NCI-H526 treated with DMSO at 0.1 percent for 48 hours (cell line): Measurements from ENCODE around the gene ZNG1B.
"Not testable (repeated sequence)": the region's sequence is repeated elsewhere in the genome, so short reads cannot be mapped to it uniquely, and the experiment has no call there.

Experiments used
- DNase-seq: peaks from one replicate; lab custom pipeline; 2025; lab: John Stamatoyannopoulos, UW

ZNG1B gene

DNA sequence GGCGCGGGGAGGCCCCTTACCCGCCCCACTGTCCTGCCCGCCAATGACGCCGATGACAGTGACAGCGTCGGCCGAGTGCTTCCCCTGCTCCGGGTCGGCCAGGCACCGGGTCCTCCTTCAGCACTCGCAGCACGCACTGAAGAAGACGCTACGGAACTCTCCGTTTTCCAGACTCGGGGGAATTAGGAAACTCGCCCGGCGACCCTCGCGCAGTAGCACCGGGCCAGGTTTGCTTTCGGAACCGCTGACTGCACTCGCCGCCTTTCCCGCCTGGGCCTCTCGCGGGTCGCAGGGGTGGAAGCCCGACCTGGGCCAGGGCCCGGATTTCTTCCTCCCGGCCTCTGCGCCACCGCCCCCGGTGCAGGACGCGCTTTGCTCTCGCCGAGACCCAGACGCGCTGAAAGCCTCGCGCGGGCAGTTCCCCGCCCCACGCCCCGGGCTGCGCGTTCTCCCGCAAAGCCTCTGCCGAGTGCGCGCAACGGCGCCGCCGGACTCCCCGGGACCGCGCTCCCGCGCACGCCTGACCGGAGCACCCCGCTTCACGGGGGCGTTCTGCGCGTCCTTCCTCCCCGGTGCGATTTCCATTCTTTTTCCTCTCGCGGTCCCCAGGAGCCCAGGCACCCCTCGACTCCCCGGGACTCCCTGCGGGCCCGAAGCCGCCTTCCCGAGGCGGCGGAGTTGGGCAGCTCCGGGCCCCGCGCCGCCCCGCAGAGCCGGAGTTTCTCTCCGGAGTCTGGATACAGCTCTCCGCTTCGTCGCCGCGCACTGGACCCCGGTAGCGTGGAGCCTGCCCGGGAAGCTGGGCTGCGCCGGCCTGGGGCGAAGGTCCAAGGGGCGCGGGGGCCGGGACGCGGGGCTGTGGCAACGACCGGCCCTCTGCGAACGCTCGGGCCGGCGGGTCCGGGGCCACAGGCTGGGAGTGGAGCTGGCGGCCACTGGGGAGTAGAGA is 65.9 kb downstream of the ZNG1B start:
- not testable (repeated sequence) for DNase-seq

DNA sequence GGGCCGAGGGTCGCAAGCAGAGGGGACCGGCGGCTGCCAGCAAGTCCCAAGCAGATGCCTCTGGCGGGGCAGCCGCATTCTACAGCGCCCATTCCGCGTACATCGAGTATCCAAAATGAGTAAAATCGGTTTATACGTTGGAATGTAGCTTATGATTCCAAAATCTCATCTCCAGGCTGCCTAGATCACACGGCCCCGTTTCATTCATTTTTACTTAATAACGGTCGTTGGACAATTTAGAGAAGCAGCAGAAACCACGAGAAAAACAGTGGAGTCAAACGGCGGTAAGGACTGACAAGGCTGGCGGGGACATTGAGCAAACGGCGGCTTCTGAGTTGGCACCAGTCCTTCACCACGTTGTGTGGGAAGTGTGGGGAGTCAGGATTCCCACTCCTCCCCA is 66.6 kb downstream of the ZNG1B start:
- DNase-seq = not testable (repeated sequence)

DNA sequence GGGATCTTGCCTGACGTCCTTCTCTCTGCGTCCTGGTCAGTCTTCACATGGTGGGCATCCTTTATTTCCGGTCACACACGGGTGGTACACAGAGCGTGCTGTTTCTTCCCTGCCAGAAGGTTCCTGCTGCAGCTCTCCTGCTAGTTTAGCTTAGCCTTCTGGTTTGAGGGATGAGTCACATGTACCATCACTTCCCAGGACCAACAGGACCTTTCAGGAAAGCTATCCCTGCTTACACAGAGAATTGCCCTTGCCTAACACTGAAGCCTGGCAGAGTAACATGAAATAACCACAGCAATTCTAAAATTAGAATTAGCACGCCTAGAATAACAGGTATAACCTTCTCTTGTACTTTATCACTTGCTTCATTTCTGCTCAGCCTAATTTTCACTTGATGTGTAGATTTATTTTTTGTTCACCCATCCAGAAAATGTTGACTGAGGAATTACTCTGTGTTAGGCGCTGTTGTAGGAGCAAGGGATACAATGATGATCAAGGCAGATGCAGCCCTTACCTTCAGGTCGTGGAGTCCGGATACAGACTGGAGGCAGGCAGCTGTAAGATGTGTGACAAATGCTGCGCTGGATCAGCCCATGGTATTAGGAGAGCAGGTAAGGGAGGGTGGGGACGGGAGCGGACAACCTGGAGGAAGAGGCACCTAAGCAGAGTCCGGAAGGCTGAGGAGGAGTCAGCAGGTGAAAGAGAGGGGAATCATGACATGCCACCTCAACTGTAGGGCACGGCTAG is 70.1 kb downstream of the ZNG1B start:
- not testable (repeated sequence) for DNase-seq

- not testable (repeated sequence) for DNase-seq
These were observed 70.7 kb downstream of the ZNG1B start for GRCh38 chr2:113508187-113508586.

DNA sequence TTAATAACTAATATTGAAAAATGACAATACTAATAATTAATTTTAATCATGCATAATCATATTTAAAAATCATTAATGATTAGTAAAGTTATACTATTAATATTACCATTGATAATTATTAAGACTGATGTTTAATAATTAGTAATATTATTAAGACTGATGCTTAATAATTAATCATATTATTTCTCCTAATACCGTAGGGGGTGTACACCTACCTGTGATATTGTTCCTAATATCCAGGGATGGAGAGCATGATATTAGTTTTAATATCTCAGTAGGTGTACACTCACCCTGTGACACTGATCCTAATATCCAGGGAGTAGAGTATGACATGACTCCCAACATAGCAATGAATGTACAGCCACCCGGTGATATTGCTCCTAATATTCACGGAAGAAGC is 73.4 kb downstream of the ZNG1B start:
- not testable (repeated sequence) for DNase-seq

DNA sequence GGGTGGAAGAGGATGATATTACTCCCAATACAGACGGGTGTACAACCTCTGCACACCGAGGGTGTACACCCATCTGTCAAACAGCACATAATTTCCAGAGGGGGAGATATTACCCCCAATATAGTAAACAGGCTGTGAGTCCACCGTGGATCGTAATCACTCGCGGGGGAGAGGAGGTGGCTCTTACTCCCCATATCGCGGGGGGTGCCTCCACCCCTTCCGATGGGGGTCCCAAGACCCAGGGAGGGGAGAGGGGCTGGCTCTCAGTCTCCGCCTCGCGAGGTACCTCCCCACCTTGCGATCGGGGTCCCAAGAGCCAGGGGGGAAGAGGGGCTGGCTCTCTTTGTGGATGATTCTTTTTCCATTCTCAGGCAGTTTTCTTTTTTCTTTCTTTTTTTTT is 74.4 kb downstream of the ZNG1B start:
- not testable (repeated sequence) for DNase-seq

GRCh38 chr2:113515457-113515856 is 78.0 kb downstream of the ZNG1B start:
- DNase-seq = not testable (repeated sequence)

DNA sequence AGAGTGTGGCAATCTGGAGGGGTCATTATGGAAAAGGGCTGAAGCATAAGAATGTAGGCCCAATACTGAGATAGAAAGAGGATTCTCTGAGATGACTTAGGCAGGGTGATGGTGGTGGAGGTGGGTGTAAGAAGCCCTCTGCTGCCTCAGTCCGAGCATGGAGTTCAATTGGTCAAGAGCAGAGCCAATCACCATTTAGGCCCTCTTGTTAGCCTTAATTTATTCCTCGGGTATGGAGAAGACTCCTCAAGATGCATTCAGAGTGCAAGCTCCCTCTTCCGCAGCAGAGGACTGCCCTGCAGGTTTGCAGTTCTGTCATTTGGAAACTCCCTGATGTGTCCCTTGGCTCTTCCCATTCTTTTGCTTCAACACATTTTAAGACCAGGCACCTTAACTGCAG is 78.5 kb downstream of the ZNG1B start:
- DNase-seq = not testable (repeated sequence)

GRCh38 chr2:113517025-113517424 is 79.5 kb downstream of the ZNG1B start:
- DNase-seq = not testable (repeated sequence)

DNA sequence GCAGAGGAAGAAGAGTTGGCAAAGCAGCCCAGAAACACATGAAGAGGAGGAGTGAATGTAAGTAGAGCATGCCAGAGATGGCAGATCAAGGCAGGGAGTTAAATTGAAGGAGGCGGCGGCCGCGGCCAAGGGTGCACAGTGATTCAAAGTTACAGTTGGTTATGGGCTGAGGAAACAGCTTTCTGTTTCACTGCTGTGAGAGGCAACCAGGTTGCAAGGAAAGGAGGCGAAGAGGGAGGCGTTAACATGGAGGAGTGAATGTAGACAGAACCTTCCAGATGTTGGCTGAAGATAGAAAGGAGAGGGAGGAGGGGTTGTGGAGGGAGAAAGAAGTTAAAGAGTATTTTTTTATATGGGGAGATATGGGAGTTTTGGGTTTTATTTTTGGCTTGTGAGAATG is 83.3 kb downstream of the ZNG1B start:
- not testable (repeated sequence) for DNase-seq

DNA sequence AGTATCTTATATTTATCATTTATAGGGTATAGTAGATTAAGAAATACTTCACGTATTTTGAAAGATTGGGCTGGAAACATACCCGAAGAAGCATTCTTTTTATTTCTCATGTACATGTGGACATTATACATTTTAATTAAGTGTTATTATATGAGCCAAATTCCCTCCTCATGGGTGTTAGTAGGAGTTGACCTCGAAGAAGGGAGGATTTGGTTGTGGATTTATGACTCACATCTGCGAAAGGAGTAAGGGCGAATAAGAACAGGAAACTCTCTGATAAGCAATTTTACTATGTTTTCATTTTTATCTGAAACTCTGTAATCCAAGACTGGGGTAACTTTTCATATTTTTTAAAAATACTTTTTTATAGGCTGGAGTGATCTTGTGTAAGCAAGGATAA is 84.0 kb downstream of the ZNG1B start:
- not testable (repeated sequence) for DNase-seq

- not testable (repeated sequence) for DNase-seq
These were observed 87.5 kb downstream of the ZNG1B start for GRCh38 chr2:113524986-113525385.

DNA sequence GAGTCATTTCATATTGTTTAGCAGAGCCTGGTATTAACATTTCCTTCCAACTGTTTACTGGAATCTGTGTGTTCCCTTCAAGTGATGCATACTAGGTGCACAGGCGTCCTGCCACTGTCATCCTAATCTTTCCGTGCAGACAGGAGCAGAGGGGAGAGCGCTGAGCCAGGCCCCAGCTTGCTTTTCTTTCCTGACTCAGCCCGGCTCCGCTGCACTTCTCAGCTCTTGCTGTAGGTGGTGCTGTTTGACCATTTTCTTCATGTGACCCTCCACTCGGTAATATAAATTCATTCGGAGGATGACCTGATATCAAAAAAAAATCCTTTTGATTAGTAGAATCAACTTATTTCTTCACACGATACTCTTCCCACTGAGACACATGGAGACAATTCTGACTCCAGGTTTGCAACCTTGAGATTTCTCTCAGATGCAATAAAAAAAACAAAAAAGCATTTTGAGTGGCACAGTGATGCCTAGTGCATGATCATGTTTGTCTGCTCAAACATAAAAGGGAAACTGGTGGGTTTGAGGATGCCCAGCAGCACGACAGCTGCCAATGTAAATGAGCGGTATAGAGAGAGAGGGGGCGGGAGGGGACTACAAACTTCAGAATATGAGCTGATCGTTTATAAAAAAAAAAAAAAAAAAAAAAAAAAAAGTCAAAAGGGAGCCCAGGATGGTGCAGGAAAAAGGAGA is 90.0 kb downstream of the ZNG1B start:
- DNase-seq = not testable (repeated sequence)

GRCh38 chr2:113528126-113528525 is 90.6 kb downstream of the ZNG1B start:
- DNase-seq = not testable (repeated sequence)

DNA sequence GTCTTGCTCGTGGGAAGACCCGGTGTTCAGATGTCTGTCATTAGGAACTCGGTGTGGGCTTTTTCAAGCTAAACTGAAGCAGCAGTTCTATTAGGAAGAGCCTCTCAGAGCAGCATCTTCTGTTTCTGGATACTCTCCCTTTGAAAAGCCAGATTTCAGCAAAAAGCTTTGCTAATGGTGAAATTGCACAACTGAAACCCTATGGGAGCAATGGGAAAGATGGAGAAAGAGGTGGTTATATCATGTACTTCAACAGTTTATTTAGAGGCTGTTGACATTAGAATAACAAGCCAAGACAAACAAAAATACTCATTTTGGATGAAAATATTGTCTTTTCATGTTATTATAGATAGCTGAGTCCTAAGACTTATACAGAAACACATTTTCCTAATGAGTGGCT is 91.4 kb downstream of the ZNG1B start:
- DNase-seq = not testable (repeated sequence)

- DNase-seq = not testable (repeated sequence)
These were observed 95.5 kb downstream of the ZNG1B start for GRCh38 chr2:113532991-113533390.

DNA sequence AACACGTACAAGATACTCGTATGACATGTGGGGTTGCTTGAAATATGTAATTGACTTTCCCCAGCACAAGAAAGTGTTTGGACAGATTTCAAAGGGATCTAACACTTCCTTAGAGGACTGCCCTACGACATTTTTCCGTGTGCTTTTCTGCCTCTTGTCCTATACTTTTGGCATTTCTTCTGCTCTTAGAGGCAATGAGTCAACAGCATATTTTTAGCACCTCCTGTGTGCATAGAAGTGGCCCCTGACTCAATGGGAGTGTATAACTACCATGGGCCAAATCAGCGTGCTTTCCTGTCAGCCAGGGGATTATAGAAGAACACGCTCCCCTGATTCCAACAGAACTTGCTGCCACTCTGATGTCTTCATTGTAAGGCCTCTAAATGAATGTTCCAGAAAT is 99.1 kb downstream of the ZNG1B start:
- DNase-seq = not testable (repeated sequence)

DNA sequence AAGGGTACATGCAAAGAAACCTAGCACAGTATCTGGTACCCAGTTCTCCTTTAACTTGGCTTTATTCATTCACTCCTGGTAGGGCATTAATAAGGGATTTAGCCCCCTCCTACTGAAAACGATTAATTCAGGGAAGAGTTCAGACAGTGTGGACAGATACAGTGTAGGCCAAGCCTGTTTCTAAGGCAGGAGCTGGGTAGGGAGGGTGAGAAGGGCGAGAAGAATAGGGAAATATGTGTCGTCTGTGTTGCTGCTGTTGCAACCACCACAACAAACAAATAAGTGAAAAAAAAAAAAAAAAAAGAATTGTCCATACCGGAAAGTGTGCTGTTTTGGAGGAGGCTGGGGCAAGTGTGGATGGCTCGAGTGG is 103.3 kb downstream of the ZNG1B start:
- not testable (repeated sequence) for DNase-seq

- not testable (repeated sequence) for DNase-seq
These were observed 103.9 kb downstream of the ZNG1B start for GRCh38 chr2:113541204-113541975.

GRCh38 chr2:113541976-113542485 is 104.5 kb downstream of the ZNG1B start:
- not testable (repeated sequence) for DNase-seq

DNA sequence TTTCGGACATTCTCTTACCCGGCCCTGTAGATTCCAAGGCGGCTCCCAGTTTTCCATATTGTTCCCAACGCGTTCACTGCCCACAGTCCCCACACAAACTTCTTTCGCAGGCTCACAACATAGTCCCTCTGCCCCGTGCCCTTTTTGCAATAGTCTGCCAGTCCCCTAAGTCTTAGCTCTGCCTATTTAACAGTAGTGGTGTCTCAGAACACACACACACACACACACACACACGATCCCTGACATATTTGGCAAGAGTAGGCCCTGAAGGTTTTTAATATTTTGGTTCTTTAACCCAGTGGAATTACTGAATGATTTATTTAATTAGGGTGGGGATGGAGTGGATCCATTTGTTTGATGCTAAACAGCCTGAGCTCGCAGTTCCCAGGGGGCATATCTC is 105.0 kb downstream of the ZNG1B start:
- not testable (repeated sequence) for DNase-seq
